Putamen (tissue), 1 donor: Measurements from ENCODE around the gene PCAT7.
"Not testable (repeated sequence)": the region's sequence is repeated elsewhere in the genome, so short reads cannot be mapped to it uniquely, and the experiment has no call there.

Source experiments
- DNase-seq: peaks from one replicate; pipeline ENCODE4 v3.0.0-alpha.2; 2016; ENCODE audit warnings: low spot score

The PCAT7 gene

GRCh38 chr9:94563548-94563947 is 8.7 kb downstream of the PCAT7 start:
- no peak for DNase-seq

- not testable (repeated sequence) for DNase-seq
These were observed 9.4 kb downstream of the PCAT7 start for GRCh38 chr9:94564279-94564678.

GRCh38 chr9:94566550-94566949 is 11.7 kb downstream of the PCAT7 start:
- DNase-seq, result no peak

- no peak for DNase-seq
These were observed 12.4 kb downstream of the PCAT7 start for GRCh38 chr9:94567271-94567670.

- DNase-seq, result no peak
These were observed 13.5 kb downstream of the PCAT7 start for GRCh38 chr9:94568250-94568889.

- DNase-seq, result no peak
These were observed 14.3 kb downstream of the PCAT7 start for GRCh38 chr9:94568972-94569712.

- no peak for DNase-seq
These were observed 21.2 kb downstream of the PCAT7 start for GRCh38 chr9:94576131-94576530.

GRCh38 chr9:94577036-94577435 is 22.2 kb downstream of the PCAT7 start:
- DNase-seq, result no peak

GRCh38 chr9:94577571-94577970 is 22.7 kb downstream of the PCAT7 start:
- no peak for DNase-seq

GRCh38 chr9:94581728-94582127 is 26.8 kb downstream of the PCAT7 start:
- no peak for DNase-seq

- no peak for DNase-seq
These were observed 29.7 kb downstream of the PCAT7 start for GRCh38 chr9:94584555-94584954.

GRCh38 chr9:94586316-94586715 is 31.4 kb downstream of the PCAT7 start:
- no peak for DNase-seq

- no peak for DNase-seq
These were observed 31.9 kb downstream of the PCAT7 start for GRCh38 chr9:94586814-94587213.

GRCh38 chr9:94588681-94589080 is 33.8 kb downstream of the PCAT7 start:
- DNase-seq, result no peak

GRCh38 chr9:94591046-94591545 is 36.2 kb downstream of the PCAT7 start:
- DNase-seq, result not testable (repeated sequence)

GRCh38 chr9:94591876-94592275 is 37.0 kb downstream of the PCAT7 start:
- DNase-seq, result no peak

- DNase-seq, result not testable (repeated sequence)
These were observed 37.8 kb downstream of the PCAT7 start for GRCh38 chr9:94592683-94593082.

- DNase-seq, result no peak
These were observed 38.8 kb downstream of the PCAT7 start, which contains the start of gene FBP2 for GRCh38 chr9:94593459-94594345. Gene FBP2, minus strand, starts transcription at chr9:94593824. Its CDS starts 98 bp downstream, at chr9:94593726.

- DNase-seq, result no peak
These were observed 44.2 kb downstream of the PCAT7 start for GRCh38 chr9:94599102-94599501.

GRCh38 chr9:94600258-94600657 is 45.4 kb downstream of the PCAT7 start:
- no peak for DNase-seq

GRCh38 chr9:94600715-94601114 is 45.8 kb downstream of the PCAT7 start:
- no peak for DNase-seq

- DNase-seq, result no peak
These were observed 47.8 kb downstream of the PCAT7 start for GRCh38 chr9:94602666-94603065.
